Activated naive CD4-positive, alpha-beta T cell treated with anti-CD3 and anti-CD28 coated beads for 36 hours (primary cell): ENCODE results near the gene ZNF180. TPM values are rescaled to one million over a fixed set of nuclear protein-coding genes. Genes with fewer than 3 reads are reported as not detected.
"Not testable (repeated sequence)": the region's sequence is repeated elsewhere in the genome, so short reads cannot be mapped to it uniquely, and the experiment has no call there.

Experiments
- CTCF ChIA-PET: fragments of 350-600 bp; sonication (Branson Sonifier 250); formaldehyde crosslinking; loops from one replicate; lab custom pipeline; 2021; ENCODE audit warnings: antibody characterized with exemption; lab: Charles Lee
- DNase-seq: peaks from one replicate; pipeline ENCODE4 v3.0.0-alpha.2; 2020
- H3K27ac Mint-ChIP-seq: one replicate; pipeline ENCODE4 v1.8.0; 2021; ENCODE audit warnings: mild to moderate bottlenecking, mixed read lengths
- H3K27me3 Mint-ChIP-seq: one replicate; pipeline ENCODE4 v1.8.0; 2021; ENCODE audit warnings: low read depth, mixed read lengths
- H3K36me3 Mint-ChIP-seq: one replicate; pipeline ENCODE4 v1.8.0; 2021; ENCODE audit warnings: low read depth, mixed read lengths
- H3K4me1 Mint-ChIP-seq: one replicate; pipeline ENCODE4 v1.8.0; 2021; ENCODE audit warnings: low read depth, mixed read lengths
- H3K4me3 Mint-ChIP-seq: one replicate; pipeline ENCODE4 v1.8.0; 2021; ENCODE audit warnings: mild to moderate bottlenecking, moderate library complexity, mixed read lengths
- H3K9me3 Mint-ChIP-seq: one replicate; pipeline ENCODE4 v1.8.0; 2021; ENCODE audit warnings: mixed read lengths
- intact Hi-C: fragments of 100-400 bp; cut with micrococcal nuclease; formaldehyde crosslinking; loops from one replicate; pipeline ENCODE4 v1.15.1; 2023
- total RNA-seq, 2 experiments: library from RNA; stranded (reverse); gene quantifications; one replicate each; pipeline ENCODE4 v1.2.3, GENCODE V29; 2021

The ZNF180 gene
- total RNA-seq, 2 experiments from 2014 or later: 3.3 to 5.2 TPM

- Mint-ChIP-seq H3K27ac (peak overlapping the region; percentile 54), H3K9me3 (peaks cover 92% of the 10 kb centered on the region), H3K4me3 (no peak overlapping the region), H3K4me1 (no peaks in the 10 kb centered on the region), H3K27me3 (no peaks in the 10 kb centered on the region), H3K36me3 (peaks cover 89% of the 10 kb centered on the region)
- intact Hi-C loops: no loop called here
- CTCF ChIA-PET: no interaction called here
- DNase-seq: no peak
Measured at GRCh38 chr19:44476559-44477408, 23.5 kb downstream of the ZNF180 start.

- peaks cover 73% of the 10 kb centered on the region for H3K9me3 Mint-ChIP-seq
- CTCF ChIA-PET, H3K4me1 Mint-ChIP-seq, DNase-seq, H3K4me3 Mint-ChIP-seq, H3K27ac Mint-ChIP-seq, H3K27me3 Mint-ChIP-seq, intact Hi-C loops: not testable (repeated sequence)
- peaks cover 45% of the 10 kb centered on the region for H3K36me3 Mint-ChIP-seq
Measured at GRCh38 chr19:44468730-44469129, 31.6 kb downstream of the ZNF180 start.

GRCh38 chr19:44462600-44463286 lies 37.6 kb downstream of the ZNF180 start:
- peaks cover 46% of the 10 kb centered on the region for H3K9me3 Mint-ChIP-seq
- CTCF ChIA-PET, DNase-seq, H3K4me1 Mint-ChIP-seq, intact Hi-C loops, H3K36me3 Mint-ChIP-seq, H3K4me3 Mint-ChIP-seq, H3K27ac Mint-ChIP-seq, H3K27me3 Mint-ChIP-seq: not testable (repeated sequence)

GRCh38 chr19:44456016-44456415 lies 44.3 kb downstream of the ZNF180 start:
- H3K36me3 Mint-ChIP-seq: peaks cover 21% of the 10 kb centered on the region
- intact Hi-C loops, DNase-seq, H3K27me3 Mint-ChIP-seq, H3K4me3 Mint-ChIP-seq, H3K27ac Mint-ChIP-seq, H3K4me1 Mint-ChIP-seq, CTCF ChIA-PET: not testable (repeated sequence)
- peaks cover 44% of the 10 kb centered on the region for H3K9me3 Mint-ChIP-seq

- peaks cover 51% of the 10 kb centered on the region for H3K9me3 Mint-ChIP-seq
- CTCF ChIA-PET: no interaction called here
- intact Hi-C loops: no loop called here
- H3K27me3 Mint-ChIP-seq: no peaks in the 10 kb centered on the region
- no peak overlapping the region for H3K27ac Mint-ChIP-seq
- DNase-seq: no peak
- no peaks in the 10 kb centered on the region for H3K4me1 Mint-ChIP-seq
- no peak overlapping the region for H3K4me3 Mint-ChIP-seq
- peaks cover 23% of the 10 kb centered on the region for H3K36me3 Mint-ChIP-seq
Measured at GRCh38 chr19:44455100-44455499, 45.2 kb downstream of the ZNF180 start.

GRCh38 chr19:44452367-44452766 lies 48.0 kb downstream of the ZNF180 start:
- CTCF ChIA-PET: no interaction called here
- peaks cover 36% of the 10 kb centered on the region for H3K36me3 Mint-ChIP-seq
- H3K27ac Mint-ChIP-seq: no peak overlapping the region
- no peak for DNase-seq
- peaks cover 58% of the 10 kb centered on the region for H3K9me3 Mint-ChIP-seq
- no peaks in the 10 kb centered on the region for H3K27me3 Mint-ChIP-seq
- intact Hi-C loops: no loop called here
- H3K4me1 Mint-ChIP-seq: peaks cover 7% of the 10 kb centered on the region
- no peak overlapping the region for H3K4me3 Mint-ChIP-seq

- Mint-ChIP-seq H3K36me3 (peaks cover 39% of the 10 kb centered on the region), H3K4me1 (peaks cover 7% of the 10 kb centered on the region), H3K4me3 (no peak overlapping the region), H3K27me3 (no peaks in the 10 kb centered on the region), H3K27ac (no peak overlapping the region), H3K9me3 (peaks cover 62% of the 10 kb centered on the region)
- DNase-seq: no peak
- intact Hi-C loops: no loop called here
- CTCF ChIA-PET: no interaction called here
Measured at GRCh38 chr19:44451687-44452086, 48.6 kb downstream of the ZNF180 start.

- intact Hi-C loops: loop anchor here (1.0 kb wide), 1 partner anchor 47 kb away; the partner anchor contains the start of gene ZNF285
Measured at GRCh38 chr19:44447916-44448674, 52.2 kb downstream of the ZNF180 start, which contains the start of gene ZNF229. Gene ZNF229, minus strand, starts transcription at chr19:44448472. Its CDS starts 5,625 bp downstream, at chr19:44442847.

GRCh38 chr19:44438441-44438840 lies 61.9 kb downstream of the ZNF180 start:
- H3K36me3 Mint-ChIP-seq: peaks cover 44% of the 10 kb centered on the region
- H3K27me3 Mint-ChIP-seq: no peaks in the 10 kb centered on the region
- peaks cover 53% of the 10 kb centered on the region for H3K9me3 Mint-ChIP-seq
- H3K27ac Mint-ChIP-seq: no peak overlapping the region
- H3K4me1 Mint-ChIP-seq: no peaks in the 10 kb centered on the region
- CTCF ChIA-PET: no interaction called here
- intact Hi-C loops: no loop called here
- DNase-seq: no peak
- no peak overlapping the region for H3K4me3 Mint-ChIP-seq

More at GRCh38 chr19:44447916-44448674, 52.2 kb downstream of the ZNF180 start, which contains the start of gene ZNF229:
- peak; percentile 82 for DNase-seq
- Mint-ChIP-seq H3K27me3 (peaks cover 2% of the 10 kb centered on the region), H3K27ac (no peak within 1 kb of the TSS), H3K9me3 (peaks cover 71% of the 10 kb centered on the region), H3K36me3 (peaks cover 52% of the 10 kb centered on the region), H3K4me1 (peaks cover 7% of the 10 kb centered on the region), H3K4me3 (peak within 1 kb of the TSS; percentile 77)
- CTCF ChIA-PET: no interaction called here

- DNase-seq: no peak
- Mint-ChIP-seq H3K27me3 (no peaks in the 10 kb centered on the region), H3K36me3 (peaks cover 45% of the 10 kb centered on the region), H3K4me1 (no peaks in the 10 kb centered on the region), H3K4me3 (no peak overlapping the region), H3K27ac (no peak overlapping the region), H3K9me3 (peaks cover 53% of the 10 kb centered on the region)
- CTCF ChIA-PET: no interaction called here
- intact Hi-C loops: no loop called here
Measured at GRCh38 chr19:44435441-44435840, 64.9 kb downstream of the ZNF180 start.

- H3K27ac Mint-ChIP-seq: no peak overlapping the region
- H3K4me3 Mint-ChIP-seq: no peak overlapping the region
- H3K36me3 Mint-ChIP-seq: peaks cover 47% of the 10 kb centered on the region
- intact Hi-C loops: no loop called here
- H3K27me3 Mint-ChIP-seq: no peaks in the 10 kb centered on the region
- peaks cover 65% of the 10 kb centered on the region for H3K9me3 Mint-ChIP-seq
- H3K4me1 Mint-ChIP-seq: no peaks in the 10 kb centered on the region
- CTCF ChIA-PET: no interaction called here
- DNase-seq: no peak
Measured at GRCh38 chr19:44430956-44431355, 69.4 kb downstream of the ZNF180 start.
